PFSK-1 (cell line): Measurements from ENCODE around the gene HIBCH.

Source experiments
- FOXP2 ChIP-seq: optimal IDR thresholded peaks from 2 replicates; pipeline ENCODE3; 2011; ENCODE audit warnings: borderline replicate concordance, control low read depth, inconsistent platforms; ENCODE audit not compliant: insufficient read depth; ENCODE audit errors: extremely low read length, extremely low read depth
- POLR2AphosphoS5 ChIP-seq: IDR thresholded peaks from 2 replicates; pipeline ENCODE4 v1.6.1; 2012; ENCODE audit warnings: low read depth, mild to moderate bottlenecking, control low read depth, low read length, moderate library complexity
- SIN3A ChIP-seq: IDR thresholded peaks from 2 replicates; pipeline ENCODE4 v1.6.1; 2012; ENCODE audit warnings: mild to moderate bottlenecking, low read length, moderate library complexity, borderline replicate concordance; ENCODE audit not compliant: insufficient read depth
- TAF1 ChIP-seq: IDR thresholded peaks from 2 replicates; pipeline ENCODE4 v1.6.1; 2012; ENCODE audit warnings: low read length, control low read depth, borderline replicate concordance; ENCODE audit not compliant: insufficient read depth
- TF ChIP-seq, protein P1 (sequence below), 2 experiments: IDR thresholded peaks; 2 replicates each; pipeline versions ENCODE4 v1.6.1 to v1.8.0; 2011 to 2012; ENCODE audit warnings: low read depth in 2 of 2, low read length in 2 of 2, control low read depth in 1 of 2, inconsistent platforms in 1 of 2, mild to moderate bottlenecking in 1 of 2, moderate library complexity in 1 of 2; ENCODE audit not compliant: insufficient read depth in 1 of 2

DNA sequence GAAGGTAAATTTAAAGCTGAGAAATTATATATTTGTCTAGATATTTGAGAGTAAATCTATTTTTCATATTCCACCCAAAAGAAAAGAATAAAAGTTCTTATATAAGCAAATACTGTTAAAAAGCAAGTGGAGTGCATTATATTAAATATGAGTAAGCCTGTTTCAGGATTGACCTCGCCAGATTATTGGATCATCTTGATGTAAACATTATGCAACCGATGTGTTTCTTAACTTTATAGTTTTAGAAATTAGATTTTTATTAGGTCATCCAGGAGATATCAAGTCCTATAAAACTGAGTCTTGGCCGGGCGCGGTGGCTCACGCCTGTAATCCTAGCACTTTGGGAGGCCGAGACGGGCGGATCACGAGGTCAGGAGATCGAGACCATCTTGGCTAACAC, 156.8 kb downstream of the HIBCH start:
- TF ChIP-seq POLR2AphosphoS5 = no peak
- no peak for TF ChIP-seq TAF1
- TF ChIP-seq SIN3A = no peak
- TF ChIP-seq, protein P1, sequence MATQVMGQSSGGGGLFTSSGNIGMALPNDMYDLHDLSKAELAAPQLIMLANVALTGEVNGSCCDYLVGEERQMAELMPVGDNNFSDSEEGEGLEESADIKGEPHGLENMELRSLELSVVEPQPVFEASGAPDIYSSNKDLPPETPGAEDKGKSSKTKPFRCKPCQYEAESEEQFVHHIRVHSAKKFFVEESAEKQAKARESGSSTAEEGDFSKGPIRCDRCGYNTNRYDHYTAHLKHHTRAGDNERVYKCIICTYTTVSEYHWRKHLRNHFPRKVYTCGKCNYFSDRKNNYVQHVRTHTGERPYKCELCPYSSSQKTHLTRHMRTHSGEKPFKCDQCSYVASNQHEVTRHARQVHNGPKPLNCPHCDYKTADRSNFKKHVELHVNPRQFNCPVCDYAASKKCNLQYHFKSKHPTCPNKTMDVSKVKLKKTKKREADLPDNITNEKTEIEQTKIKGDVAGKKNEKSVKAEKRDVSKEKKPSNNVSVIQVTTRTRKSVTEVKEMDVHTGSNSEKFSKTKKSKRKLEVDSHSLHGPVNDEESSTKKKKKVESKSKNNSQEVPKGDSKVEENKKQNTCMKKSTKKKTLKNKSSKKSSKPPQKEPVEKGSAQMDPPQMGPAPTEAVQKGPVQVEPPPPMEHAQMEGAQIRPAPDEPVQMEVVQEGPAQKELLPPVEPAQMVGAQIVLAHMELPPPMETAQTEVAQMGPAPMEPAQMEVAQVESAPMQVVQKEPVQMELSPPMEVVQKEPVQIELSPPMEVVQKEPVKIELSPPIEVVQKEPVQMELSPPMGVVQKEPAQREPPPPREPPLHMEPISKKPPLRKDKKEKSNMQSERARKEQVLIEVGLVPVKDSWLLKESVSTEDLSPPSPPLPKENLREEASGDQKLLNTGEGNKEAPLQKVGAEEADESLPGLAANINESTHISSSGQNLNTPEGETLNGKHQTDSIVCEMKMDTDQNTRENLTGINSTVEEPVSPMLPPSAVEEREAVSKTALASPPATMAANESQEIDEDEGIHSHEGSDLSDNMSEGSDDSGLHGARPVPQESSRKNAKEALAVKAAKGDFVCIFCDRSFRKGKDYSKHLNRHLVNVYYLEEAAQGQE (IDR thresholded peaks at IDR 0.05; ENCODE audit: insufficient read depth in 1 of 2, low read depth in 2 of 2, low read length in 2 of 2) = no peak
- TF ChIP-seq FOXP2 = no peak
